Measurements from ENCODE around the gene EAF1.
"Not testable (repeated sequence)": the region's sequence is repeated elsewhere in the genome, so short reads cannot be mapped to it uniquely, and the experiment has no call there.

Gene EAF1

GRCh38 chr3:15427182-15427880 lies at the start of gene EAF1, which contains the start of gene METTL6:
Gene EAF1, plus strand, starts transcription at chr3:15427598. Its CDS starts 182 bp downstream, at chr3:15427780.
Gene METTL6, minus strand, starts transcription at chr3:15427544. Its CDS starts 1,033 bp downstream, at chr3:15426511.
- DNase-seq (ENCODE audit: low read depth): peak; percentile 72

- peak; percentile 80 for DNase-seq (ENCODE audit: low read depth)
Measured at GRCh38 chr3:15377961-15378791, 49.2 kb upstream of the EAF1 start.

- DNase-seq (ENCODE audit: low read depth): no peak
Measured at GRCh38 chr3:15380980-15381890, 46.2 kb upstream of the EAF1 start.

GRCh38 chr3:15382405-15382923 lies 44.9 kb upstream of the EAF1 start:
- DNase-seq (ENCODE audit: low read depth): no peak

GRCh38 chr3:15384510-15385237 lies 42.7 kb upstream of the EAF1 start:
- DNase-seq (ENCODE audit: low read depth): no peak

- DNase-seq (ENCODE audit: low read depth): not testable (repeated sequence)
Measured at GRCh38 chr3:15385238-15385695, 42.1 kb upstream of the EAF1 start.

- DNase-seq (ENCODE audit: low read depth): no peak
Measured at GRCh38 chr3:15385901-15386653, 41.3 kb upstream of the EAF1 start.

- DNase-seq (ENCODE audit: low read depth): not testable (repeated sequence)
Measured at GRCh38 chr3:15386654-15386955, 40.8 kb upstream of the EAF1 start.

GRCh38 chr3:15387171-15387581 lies 40.2 kb upstream of the EAF1 start:
- DNase-seq (ENCODE audit: low read depth): no peak

- no peak for DNase-seq (ENCODE audit: low read depth)
Measured at GRCh38 chr3:15387735-15388134, 39.7 kb upstream of the EAF1 start.

- not testable (repeated sequence) for DNase-seq (ENCODE audit: low read depth)
Measured at GRCh38 chr3:15388335-15388734, 39.1 kb upstream of the EAF1 start.

- DNase-seq (ENCODE audit: low read depth): no peak
Measured at GRCh38 chr3:15390460-15390859, 36.9 kb upstream of the EAF1 start.

GRCh38 chr3:15391007-15391406 lies 36.4 kb upstream of the EAF1 start:
- no peak for DNase-seq (ENCODE audit: low read depth)

GRCh38 chr3:15393252-15393651 lies 34.1 kb upstream of the EAF1 start:
- DNase-seq (ENCODE audit: low read depth): not testable (repeated sequence)

- DNase-seq (ENCODE audit: low read depth): not testable (repeated sequence)
Measured at GRCh38 chr3:15398731-15399133, 28.7 kb upstream of the EAF1 start.

GRCh38 chr3:15399970-15400369 lies 27.4 kb upstream of the EAF1 start:
- DNase-seq (ENCODE audit: low read depth): no peak

- no peak for DNase-seq (ENCODE audit: low read depth)
Measured at GRCh38 chr3:15401936-15402335, 25.5 kb upstream of the EAF1 start.

GRCh38 chr3:15403495-15403894 lies 23.9 kb upstream of the EAF1 start:
- no peak for DNase-seq (ENCODE audit: low read depth)

- no peak for DNase-seq (ENCODE audit: low read depth)
Measured at GRCh38 chr3:15403965-15404364, 23.4 kb upstream of the EAF1 start.

GRCh38 chr3:15404767-15405166 lies 22.6 kb upstream of the EAF1 start:
- DNase-seq (ENCODE audit: low read depth): no peak
